Measurements from ENCODE around the gene CFAP73.
"Not testable (repeated sequence)": the region's sequence is repeated elsewhere in the genome, so short reads cannot be mapped to it uniquely, and the experiment has no call there.

CFAP73 gene

GRCh38 chr12:113196582-113196981 lies 47.1 kb downstream of the CFAP73 start:
- DNase-seq = no peak

- DNase-seq = no peak
Observed at GRCh38 chr12:113196990-113197389, 47.5 kb downstream of the CFAP73 start.

- DNase-seq = no peak
Observed at GRCh38 chr12:113197518-113198077, 48.1 kb downstream of the CFAP73 start.

- DNase-seq = no peak
Observed at GRCh38 chr12:113198296-113198695, 48.8 kb downstream of the CFAP73 start.

- no peak for DNase-seq
Observed at GRCh38 chr12:113200021-113200797, 50.7 kb downstream of the CFAP73 start.

GRCh38 chr12:113201187-113202177 lies 52.0 kb downstream of the CFAP73 start:
- no peak for DNase-seq

GRCh38 chr12:113202300-113203075 lies 53.0 kb downstream of the CFAP73 start:
- DNase-seq = no peak

- DNase-seq = no peak
Observed at GRCh38 chr12:113203852-113204760, 54.6 kb downstream of the CFAP73 start.

GRCh38 chr12:113204804-113205203 lies 55.3 kb downstream of the CFAP73 start:
- DNase-seq = no peak

GRCh38 chr12:113206802-113207201 lies 57.3 kb downstream of the CFAP73 start:
- not testable (repeated sequence) for DNase-seq

GRCh38 chr12:113207613-113208040 lies 58.1 kb downstream of the CFAP73 start:
- no peak for DNase-seq

GRCh38 chr12:113208041-113208934 lies 58.8 kb downstream of the CFAP73 start:
- DNase-seq = no peak

Measured in DMS79 (cell line).